ENCODE results near the gene GOLIM4. TPM values are rescaled to one million over a fixed set of nuclear protein-coding genes. Genes with fewer than 3 reads are reported as not detected.
A peak's percentile ranks its signal among the peaks of the same experiment; 100 is the strongest.

The GOLIM4 gene
- polyA plus RNA-seq, 6 donors from 2014 or later, result 0.32 to 3.3 (median 1.9) TPM

DNA sequence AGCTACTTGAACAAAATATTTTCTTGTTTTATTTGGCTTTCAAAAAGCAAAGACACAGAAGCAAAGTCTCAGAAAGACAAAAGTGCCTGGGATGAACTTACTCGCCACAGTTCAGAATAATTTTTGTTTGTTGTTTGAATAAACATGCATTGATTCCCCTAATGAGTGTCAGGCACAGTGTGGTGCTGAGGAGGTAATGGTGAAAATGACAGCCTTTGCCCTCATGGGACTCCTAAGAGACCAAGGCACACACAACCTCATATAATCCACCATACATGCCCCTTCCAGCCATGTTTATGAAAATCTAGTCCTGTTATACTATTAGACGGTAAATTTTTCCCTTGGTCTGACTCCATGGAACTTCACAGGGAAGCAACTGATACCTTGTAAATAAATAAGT is 2.5 kb downstream of the GOLIM4 start:
- no peaks in the 10 kb centered on the region for H3K36me3 Mint-ChIP-seq
- DNase-seq (no peak), ATAC-seq (ENCODE audit: low read depth in 2 of 2) (no peak)
- H3K27me3 Mint-ChIP-seq, result no peaks in the 10 kb centered on the region
- peak overlapping the region in 3 of 8 donors; percentile 4 to 88 (median 19) for H3K4me3 Mint-ChIP-seq
- peak overlapping the region in 1 of 6 donors; percentile 62 for H3K27ac Mint-ChIP-seq
- H3K9me3 Mint-ChIP-seq, result peaks cover 0 to 4% (median 0%) of the 10 kb centered on the region in 7 donors
- peaks cover 12 to 19% (median 18%) of the 10 kb centered on the region in 3 donors for H3K4me1 Mint-ChIP-seq

DNA sequence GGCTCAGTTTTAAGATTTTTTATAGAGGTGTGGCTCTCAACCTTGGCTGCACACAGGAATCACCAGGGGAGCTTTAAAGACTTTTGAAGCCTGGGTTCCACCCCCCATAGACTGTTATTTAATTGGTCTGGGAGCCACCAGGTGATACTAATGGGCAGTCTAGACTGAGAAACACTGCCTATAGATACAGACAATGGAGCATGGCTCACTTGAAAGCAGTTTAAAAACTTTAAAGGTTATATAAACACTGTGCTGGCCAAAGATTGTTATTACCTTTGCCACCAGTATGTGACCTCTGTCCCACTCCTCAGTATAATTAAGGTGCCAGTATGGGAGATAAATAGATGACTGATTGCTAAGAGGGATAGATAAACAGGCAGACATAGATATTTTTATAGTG is 3.8 kb downstream of the GOLIM4 start:
- H3K36me3 Mint-ChIP-seq, result no peaks in the 10 kb centered on the region
- H3K4me3 Mint-ChIP-seq, result peak overlapping the region in 1 of 8 donors; percentile 88
- H3K4me1 Mint-ChIP-seq, result peaks cover 12 to 20% (median 18%) of the 10 kb centered on the region in 3 donors
- no peak for DNase-seq
- peaks cover 0 to 4% (median 0%) of the 10 kb centered on the region in 7 donors for H3K9me3 Mint-ChIP-seq
- no peak for ATAC-seq (ENCODE audit: low read depth in 2 of 2)
- H3K27ac Mint-ChIP-seq, result no peak overlapping the region
- H3K27me3 Mint-ChIP-seq, result no peaks in the 10 kb centered on the region

DNA sequence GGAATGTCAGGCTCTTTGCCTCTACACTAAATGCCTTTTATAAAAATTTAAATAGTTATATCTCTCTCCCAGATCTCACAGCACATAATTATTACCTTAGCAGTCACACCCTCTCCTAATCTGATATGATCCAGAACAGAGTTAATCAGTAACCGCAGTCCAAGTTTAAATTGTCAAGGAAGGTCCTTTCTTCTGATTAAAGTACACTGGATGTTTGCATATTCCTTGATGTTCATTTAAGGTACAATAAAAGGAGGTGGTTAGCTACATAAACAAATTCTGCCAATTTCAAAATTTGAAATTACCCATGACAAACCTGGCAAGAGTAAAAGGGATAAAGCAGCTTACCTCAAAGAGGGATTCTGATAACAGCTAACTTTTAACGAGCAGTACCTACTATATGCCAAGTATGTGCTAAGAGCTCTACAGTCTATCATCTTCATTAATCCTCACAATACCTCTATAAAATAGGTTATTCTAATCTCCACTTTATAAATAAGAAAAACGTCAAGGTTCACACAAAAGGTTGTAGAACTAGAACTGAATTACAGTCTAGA is 4.3 kb downstream of the GOLIM4 start:
- peaks cover 0 to 4% (median 0%) of the 10 kb centered on the region in 7 donors for H3K9me3 Mint-ChIP-seq
- no peaks in the 10 kb centered on the region for H3K36me3 Mint-ChIP-seq
- DNase-seq (no peak), ATAC-seq (ENCODE audit: low read depth in 2 of 2) (no peak)
- H3K4me1 Mint-ChIP-seq, result peaks cover 12 to 18% (median 15%) of the 10 kb centered on the region in 3 donors
- no peak overlapping the region for H3K4me3 Mint-ChIP-seq
- H3K27me3 Mint-ChIP-seq, result no peaks in the 10 kb centered on the region
- H3K27ac Mint-ChIP-seq, result no peak overlapping the region

DNA sequence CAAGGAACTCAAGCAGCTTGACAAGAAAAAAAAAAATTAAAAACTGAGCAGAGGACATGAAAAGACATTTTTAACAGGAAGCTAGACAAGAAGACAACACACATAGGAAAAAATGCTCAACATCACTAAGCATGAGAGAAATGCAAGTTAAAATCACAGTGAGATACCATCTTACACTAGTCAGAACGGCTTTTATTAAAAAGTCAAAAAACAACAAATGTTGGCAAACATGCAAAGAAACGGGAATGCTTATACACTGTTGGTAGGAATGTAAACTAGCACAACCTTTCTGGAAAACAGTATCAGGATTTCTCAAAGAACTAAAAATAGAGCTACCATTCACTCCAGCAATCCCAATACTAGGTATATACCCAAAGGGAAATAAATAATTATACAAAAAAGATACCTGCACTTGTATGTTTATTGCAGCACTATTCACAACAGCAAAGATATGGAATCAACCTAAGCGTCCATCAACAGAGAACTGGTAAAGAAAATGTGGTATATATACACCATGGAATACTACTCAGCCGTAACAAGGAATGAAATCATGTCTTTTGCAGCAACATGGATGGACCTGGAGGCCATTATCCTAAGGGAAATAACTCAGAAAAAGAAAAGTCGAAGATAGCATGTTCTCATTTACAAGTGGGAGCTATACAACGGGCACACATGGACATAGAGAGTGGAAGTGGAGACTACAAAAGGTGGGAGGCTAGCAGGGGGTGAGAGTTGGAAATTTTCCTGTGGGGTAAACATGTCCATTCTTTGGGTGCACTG is 5.2 kb downstream of the GOLIM4 start:
- DNase-seq (no peak), ATAC-seq (ENCODE audit: low read depth in 2 of 2) (no peak)
- no peaks in the 10 kb centered on the region for H3K9me3 Mint-ChIP-seq
- no peak overlapping the region for H3K4me3 Mint-ChIP-seq
- peak overlapping the region in 1 of 6 donors; percentile 37 for H3K27ac Mint-ChIP-seq
- H3K27me3 Mint-ChIP-seq, result no peaks in the 10 kb centered on the region
- no peaks in the 10 kb centered on the region for H3K36me3 Mint-ChIP-seq
- H3K4me1 Mint-ChIP-seq, result peaks cover 7 to 12% (median 11%) of the 10 kb centered on the region in 3 donors

DNA sequence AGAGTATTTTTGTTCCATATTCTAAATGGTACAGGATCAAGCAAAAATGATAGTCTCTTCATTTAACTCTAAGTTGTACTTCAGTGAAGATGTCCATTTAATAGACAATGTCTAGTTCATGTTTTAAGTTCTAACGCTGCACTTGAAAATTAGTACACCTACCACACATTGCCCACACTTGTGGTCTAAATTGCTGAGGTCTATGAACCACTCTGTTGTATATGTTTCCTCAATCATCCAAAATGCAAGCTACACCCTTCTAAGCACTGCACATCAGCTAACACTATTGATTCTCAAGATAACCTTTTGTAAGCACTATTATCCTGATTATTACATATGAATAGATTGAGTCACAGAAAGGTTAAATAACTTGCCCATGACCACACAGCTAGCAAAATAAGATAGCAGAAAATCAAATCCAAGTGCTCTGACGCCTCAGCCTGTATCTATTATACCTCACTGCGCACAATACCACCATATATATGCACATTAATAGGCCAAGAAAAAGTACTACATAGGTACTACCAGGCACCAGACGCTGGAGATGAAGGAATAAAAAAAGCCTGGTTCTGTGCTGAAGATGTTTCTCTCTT is 6.4 kb downstream of the GOLIM4 start:
- H3K27me3 Mint-ChIP-seq, result no peaks in the 10 kb centered on the region
- DNase-seq, result no peak
- no peak overlapping the region for H3K27ac Mint-ChIP-seq
- ATAC-seq (ENCODE audit: low read depth in 2 of 2), result no peak
- H3K9me3 Mint-ChIP-seq, result no peaks in the 10 kb centered on the region
- H3K4me3 Mint-ChIP-seq, result no peak overlapping the region
- no peaks in the 10 kb centered on the region for H3K36me3 Mint-ChIP-seq
- H3K4me1 Mint-ChIP-seq, result peaks cover 6 to 18% (median 7%) of the 10 kb centered on the region in 3 donors

DNA sequence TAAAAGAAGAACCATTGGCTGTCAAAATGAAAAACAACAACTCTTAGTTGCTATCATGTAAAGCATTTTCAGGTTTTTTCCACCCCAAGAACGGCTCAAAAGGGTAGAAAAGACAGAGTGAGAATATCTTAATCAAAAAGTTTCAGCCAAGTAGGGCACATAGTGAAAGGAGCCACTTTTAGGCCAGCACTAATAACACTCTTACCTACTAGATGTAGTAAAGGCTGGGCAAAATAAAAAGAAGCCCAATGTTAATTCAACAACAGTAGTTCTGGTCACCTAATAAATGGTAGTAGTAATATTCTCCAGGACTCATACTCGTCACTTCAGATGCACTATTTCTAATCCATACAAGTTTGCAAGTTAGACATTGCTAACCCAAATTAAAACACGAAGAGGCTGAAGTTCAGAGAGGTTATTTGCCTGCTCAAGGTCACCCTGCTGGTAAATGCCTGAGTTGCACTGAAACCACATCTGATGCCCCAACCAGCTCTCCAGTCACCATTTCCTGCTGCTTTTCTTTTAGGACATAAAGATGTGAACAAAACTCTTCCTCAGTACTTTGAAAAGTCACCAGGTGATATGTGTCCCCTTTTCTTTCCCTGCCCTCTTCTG is 7.5 kb downstream of the GOLIM4 start:
- Mint-ChIP-seq H3K4me3 (no peak overlapping the region), H3K36me3 (no peaks in the 10 kb centered on the region), H3K27me3 (no peaks in the 10 kb centered on the region), H3K27ac (no peak overlapping the region), H3K4me1 (peaks cover under 1 to 23% (median 7%) of the 10 kb centered on the region in 3 donors), H3K9me3 (no peaks in the 10 kb centered on the region)
- DNase-seq, result no peak
- peak; percentile 55 to 58 for ATAC-seq (ENCODE audit: low read depth in 2 of 2)

DNA sequence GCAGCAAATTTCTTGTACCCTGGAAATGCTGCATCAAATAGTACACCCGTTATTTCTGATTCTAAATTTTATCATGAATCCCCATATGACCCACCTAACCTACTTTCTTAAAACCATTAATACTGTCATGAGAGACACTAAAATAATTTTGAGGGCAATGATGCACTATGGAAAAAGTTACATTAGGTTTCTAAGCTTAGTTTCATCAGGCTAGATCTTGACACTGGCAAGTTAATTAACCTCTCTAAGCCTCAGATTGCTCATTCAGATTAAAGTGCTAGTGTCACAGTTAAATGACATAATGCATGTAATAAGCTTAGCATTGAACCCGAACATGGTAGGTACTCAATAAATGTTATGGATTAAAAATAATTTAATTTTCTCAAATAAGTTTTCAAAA is 8.2 kb downstream of the GOLIM4 start:
- DNase-seq (no peak), ATAC-seq (ENCODE audit: low read depth in 2 of 2) (no peak)
- Mint-ChIP-seq H3K36me3 (no peaks in the 10 kb centered on the region), H3K9me3 (no peaks in the 10 kb centered on the region), H3K27me3 (no peaks in the 10 kb centered on the region), H3K4me3 (no peak overlapping the region), H3K27ac (no peak overlapping the region), H3K4me1 (peaks cover 0 to 23% (median 7%) of the 10 kb centered on the region in 3 donors)

DNA sequence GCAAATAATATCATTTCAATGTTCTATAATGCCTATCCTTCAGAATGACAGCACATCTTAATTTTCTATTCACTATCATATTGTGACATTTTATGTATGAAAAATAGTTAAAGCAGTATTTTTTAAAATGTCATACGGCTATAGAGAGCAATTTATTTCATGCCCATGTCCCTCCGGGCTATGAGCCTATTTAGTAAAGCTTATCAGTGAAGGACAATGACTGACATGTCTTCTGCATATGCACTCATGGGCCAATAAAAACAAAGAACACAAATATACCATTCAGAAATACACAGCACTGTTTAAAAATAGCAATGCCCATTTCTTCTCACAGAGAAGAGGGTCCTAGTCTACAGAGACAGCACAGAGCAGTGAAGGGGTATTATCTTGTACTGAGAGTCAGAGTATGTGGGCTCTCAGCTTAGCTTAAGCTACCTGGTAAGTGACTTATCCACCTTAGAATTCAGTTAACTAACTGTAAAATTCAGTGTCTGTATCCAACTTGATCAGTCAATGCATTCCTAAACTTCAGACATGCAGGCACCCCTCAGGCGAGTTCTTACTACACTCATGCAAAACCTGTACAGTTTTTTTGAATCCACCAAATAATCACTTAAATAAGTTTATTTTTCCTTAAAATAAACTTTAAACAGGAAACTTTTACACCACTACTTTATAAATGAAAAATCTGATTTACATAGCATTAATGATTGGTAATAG is 9.0 kb downstream of the GOLIM4 start:
- ATAC-seq (ENCODE audit: low read depth in 2 of 2) (no peak), DNase-seq (no peak)
- Mint-ChIP-seq H3K27me3 (no peaks in the 10 kb centered on the region), H3K27ac (no peak overlapping the region), H3K4me1 (peaks cover 0 to 23% (median 7%) of the 10 kb centered on the region in 3 donors), H3K36me3 (no peaks in the 10 kb centered on the region), H3K4me3 (no peak overlapping the region), H3K9me3 (no peaks in the 10 kb centered on the region)

DNA sequence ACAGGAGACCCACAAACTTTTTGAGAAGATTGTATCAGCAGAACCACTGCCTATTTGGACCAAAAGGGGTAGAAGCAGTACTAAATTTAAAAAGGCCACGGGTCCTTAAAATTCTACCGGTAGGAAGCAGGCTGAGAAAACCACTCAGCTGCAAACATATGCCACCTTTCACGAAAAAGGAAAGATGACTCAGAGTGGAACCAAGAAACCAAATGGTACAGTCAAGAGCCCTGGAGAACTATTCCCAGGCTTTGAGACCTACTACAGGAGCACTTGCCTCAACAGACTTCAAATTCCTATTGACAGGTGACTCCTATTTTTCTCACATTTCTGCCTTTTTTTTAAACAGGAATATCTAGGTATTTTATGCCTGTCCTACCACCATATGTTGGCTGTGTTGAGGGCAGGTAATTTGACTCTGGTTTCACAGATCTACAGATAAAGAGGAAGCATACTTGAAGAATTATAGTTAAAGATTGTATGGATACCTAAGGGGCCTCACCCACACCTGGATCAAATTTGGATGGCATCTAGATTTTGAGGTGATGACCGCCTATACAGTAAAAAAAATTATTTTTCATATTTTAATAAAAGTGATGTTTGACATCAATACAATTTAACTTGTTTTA is 10.1 kb downstream of the GOLIM4 start:
- H3K27me3 Mint-ChIP-seq, result no peaks in the 10 kb centered on the region
- H3K27ac Mint-ChIP-seq, result peak overlapping the region in 1 of 6 donors; percentile 42
- H3K36me3 Mint-ChIP-seq, result no peaks in the 10 kb centered on the region
- H3K4me1 Mint-ChIP-seq, result peaks cover 0 to 23% (median 7%) of the 10 kb centered on the region in 3 donors
- ATAC-seq (ENCODE audit: low read depth in 2 of 2), result no peak
- no peak for DNase-seq
- no peak overlapping the region for H3K4me3 Mint-ChIP-seq
- no peaks in the 10 kb centered on the region for H3K9me3 Mint-ChIP-seq

DNA sequence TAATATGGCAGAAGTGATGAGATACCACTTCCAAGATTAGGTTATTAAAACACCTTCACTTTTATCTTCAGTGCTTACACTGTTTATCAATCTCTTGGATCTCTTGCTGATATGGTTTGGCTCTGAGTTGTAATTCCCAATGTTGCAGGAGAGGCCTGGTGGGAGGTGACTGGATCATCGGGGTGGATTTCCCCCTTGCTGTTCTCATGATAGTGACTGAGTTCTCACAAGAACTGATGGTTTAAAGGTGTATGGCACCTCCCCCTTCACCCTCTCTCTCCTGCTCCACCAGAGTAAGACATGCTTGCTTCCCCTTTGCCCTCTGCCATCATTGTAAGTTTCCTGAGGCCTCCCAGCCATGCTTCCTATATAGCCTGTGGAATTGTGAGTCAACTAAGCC is 11.8 kb downstream of the GOLIM4 start:
- Mint-ChIP-seq H3K9me3 (no peaks in the 10 kb centered on the region), H3K4me1 (peaks cover 0 to 18% (median 4%) of the 10 kb centered on the region in 3 donors), H3K36me3 (no peaks in the 10 kb centered on the region), H3K27ac (no peak overlapping the region), H3K27me3 (no peaks in the 10 kb centered on the region), H3K4me3 (peak overlapping the region in 1 of 8 donors; percentile 54)
- no peak for DNase-seq
- ATAC-seq (ENCODE audit: low read depth in 2 of 2), result no peak

DNA sequence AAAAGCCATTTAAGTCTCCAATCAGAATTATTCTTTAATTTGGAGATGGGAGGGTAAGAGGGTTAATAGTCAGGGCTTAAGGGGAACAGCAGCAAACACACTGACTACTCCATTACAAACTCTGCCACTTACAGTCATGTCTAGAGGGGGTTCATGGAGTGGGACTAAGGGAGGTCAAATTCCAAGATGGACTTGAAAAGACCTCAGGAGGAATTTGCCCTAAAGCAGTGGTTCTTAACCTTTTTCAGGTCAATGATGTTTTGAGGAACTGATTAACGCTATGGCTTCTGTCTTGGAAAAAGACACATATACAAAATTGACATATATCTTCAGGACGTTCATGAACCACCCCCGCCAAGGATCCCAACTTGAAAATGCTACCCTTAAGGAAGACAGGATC is 13.9 kb downstream of the GOLIM4 start:
- H3K27ac Mint-ChIP-seq, result no peak overlapping the region
- H3K4me3 Mint-ChIP-seq, result no peak overlapping the region
- ATAC-seq (ENCODE audit: low read depth in 2 of 2) (no peak), DNase-seq (no peak)
- H3K9me3 Mint-ChIP-seq, result no peaks in the 10 kb centered on the region
- H3K4me1 Mint-ChIP-seq, result peaks cover 0 to 11% (median 0%) of the 10 kb centered on the region in 3 donors
- no peaks in the 10 kb centered on the region for H3K36me3 Mint-ChIP-seq
- H3K27me3 Mint-ChIP-seq, result no peaks in the 10 kb centered on the region

DNA sequence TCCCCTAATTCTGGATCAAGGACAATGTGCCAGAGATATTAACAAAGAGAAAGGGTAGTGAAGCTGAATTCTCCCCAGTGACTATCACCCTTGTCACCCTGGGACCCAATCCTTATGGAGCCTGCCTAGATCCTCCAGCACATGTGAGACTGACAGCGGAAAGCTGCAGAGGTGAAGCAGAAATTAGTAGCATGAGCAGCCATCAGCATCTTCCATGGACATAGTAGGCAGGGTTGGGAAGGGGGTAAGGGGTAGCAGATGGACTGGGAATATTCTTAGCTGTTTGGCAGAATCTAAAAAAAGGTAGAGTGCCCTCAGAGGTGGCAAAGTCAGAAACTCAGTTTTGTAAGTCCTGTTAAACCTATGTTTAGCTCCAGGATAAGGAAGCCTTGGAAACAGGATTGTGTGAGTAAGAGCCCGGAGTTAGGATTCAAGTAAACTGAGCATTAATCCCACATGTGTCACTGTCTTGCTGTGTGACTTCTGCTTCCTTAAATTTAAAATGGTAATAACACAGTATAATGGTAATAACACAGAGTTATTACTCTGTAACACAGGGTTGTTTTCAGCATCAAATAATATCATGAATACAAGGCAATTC is 14.5 kb downstream of the GOLIM4 start:
- no peak for ATAC-seq (ENCODE audit: low read depth in 2 of 2)
- Mint-ChIP-seq H3K4me1 (peaks cover 0 to 11% (median 0%) of the 10 kb centered on the region in 3 donors), H3K36me3 (no peaks in the 10 kb centered on the region), H3K27ac (no peak overlapping the region), H3K4me3 (no peak overlapping the region), H3K27me3 (no peaks in the 10 kb centered on the region), H3K9me3 (no peaks in the 10 kb centered on the region)
- DNase-seq, result no peak

Data from naive B cell (primary cell).